Measurements from ENCODE around the gene C13orf46.
A peak's percentile ranks its signal among the peaks of the same experiment; 100 is the strongest.
"Not testable (repeated sequence)": the region's sequence is repeated elsewhere in the genome, so short reads cannot be mapped to it uniquely, and the experiment has no call there.

C13orf46 gene

DNA sequence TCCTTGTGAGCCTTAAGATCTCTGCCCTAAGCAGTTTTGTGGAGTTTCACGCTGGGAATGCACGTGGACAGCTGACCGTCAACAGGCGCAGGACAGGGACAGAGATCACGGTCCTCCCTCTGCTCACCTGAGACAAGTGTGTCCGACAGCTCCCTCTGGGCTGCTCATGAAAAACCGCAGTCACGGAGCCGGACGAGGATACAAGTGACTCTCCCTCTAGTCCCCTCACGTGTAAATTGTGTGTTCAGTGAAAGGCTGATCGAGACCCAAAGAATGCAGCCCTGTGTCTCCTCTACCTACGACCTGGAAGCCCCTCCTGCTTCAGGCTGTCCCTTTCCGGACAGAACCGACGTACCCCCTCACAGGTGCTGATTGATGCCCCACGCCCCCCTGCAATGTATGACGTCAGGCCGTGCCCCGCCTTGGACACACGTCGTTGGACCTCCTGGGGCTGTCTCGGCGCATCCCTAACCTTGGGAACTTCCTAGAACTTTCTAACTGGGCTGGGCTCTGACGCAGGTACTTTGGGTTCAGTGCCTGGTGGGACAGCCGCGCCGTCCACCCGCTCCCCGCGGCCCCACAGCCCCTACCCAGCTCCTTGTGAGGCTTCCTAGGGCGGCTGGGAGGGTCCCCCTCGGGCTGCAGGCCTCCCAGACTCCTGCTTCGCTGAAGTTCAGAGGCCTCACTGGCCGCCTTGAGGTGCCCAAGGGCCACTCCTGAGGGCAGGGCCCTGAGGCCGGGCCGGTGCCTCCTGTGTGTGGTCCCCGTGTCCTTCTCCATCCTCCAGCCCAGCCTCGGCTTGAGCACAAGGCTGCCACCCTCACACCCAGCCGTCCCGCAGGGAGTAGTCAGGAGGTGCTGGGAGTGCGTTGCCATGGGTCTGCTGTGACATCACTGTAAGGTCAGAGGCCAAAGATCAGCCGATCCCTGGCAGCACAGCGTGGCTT lies at the start of gene C13orf46:
Gene C13orf46, minus strand, starts transcription at position 859 of the 947 bp plus-strand sequence. Its CDS starts 79 bp downstream, at position 780.
- DNase-seq: no peak

DNA sequence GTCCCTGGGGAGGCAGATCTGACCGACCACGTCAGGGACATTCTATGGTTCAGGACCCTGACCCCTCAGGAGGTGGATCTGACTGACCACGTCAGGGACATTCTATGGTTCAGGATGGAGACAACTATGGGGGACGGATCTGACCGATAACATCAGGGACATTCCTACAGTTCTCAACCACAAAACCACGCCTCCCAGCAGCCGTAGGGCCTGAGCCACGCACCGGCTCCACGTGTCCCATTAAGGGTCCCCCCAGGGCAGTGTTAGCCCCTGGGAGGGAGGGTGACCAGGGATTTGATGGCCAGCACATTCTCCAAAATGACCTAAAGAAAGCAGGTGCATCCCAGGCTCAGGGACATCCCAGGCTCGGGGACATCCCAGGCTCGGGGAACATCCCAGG lies 49.0 kb upstream of the C13orf46 start:
- no peak for DNase-seq

DNA sequence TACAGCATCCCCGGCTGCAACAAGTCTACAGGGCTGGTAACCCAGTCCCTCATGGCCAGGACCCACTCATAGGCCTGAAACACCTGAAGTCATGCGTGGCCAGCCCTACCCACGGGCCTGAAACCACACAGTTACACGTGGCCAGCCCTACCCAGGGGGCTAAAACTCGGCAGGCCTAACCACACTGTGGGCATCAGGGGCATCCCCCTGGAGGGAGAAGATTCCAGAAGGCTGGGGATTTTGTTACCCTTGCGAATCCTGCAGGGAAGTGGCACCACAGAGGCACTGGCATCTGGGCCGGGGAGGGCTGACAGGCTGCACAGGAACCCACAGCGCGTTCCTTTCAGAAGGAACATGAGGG lies 48.4 kb upstream of the C13orf46 start:
- no peak for DNase-seq

DNA sequence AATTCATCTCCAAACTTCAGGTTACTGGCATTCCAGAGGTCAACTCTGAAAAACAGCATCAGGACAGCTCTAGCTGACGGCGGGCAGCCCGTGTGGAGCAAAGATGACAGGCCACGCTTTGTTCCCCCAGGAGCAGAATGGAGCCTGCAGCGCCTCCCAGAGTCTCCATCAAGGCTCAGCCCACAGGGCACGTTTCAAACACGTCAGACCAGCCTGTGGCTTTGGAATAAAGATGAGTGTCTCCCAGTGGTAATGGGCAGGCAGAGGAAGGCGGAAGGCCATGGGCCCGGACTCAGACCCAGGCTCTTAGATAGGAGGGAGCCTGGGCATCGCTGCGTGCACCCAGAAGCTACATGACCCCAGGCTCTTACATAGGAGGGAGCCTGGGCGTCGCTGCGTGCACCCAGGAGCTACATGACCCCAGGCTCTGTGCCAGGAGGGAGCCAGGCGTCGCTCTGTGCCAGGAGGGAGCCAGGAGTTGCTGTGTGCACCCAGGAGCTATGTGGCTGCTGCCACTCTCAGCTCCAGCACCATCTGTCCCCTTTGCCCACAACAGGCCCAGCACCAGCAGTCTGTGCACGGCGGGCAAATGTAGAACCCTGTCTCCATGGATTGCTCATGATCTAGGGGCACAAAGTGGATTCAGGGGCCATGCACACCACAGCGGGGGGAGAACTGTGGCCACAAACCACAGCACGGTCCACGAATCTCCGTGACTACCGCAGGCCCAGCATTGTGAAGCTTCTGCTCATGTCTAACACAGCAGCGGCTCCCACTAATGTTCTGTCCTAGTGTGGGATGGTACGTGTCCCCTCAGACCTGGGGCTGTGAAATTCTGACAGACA lies 47.8 kb upstream of the C13orf46 start:
- no peak for DNase-seq

DNA sequence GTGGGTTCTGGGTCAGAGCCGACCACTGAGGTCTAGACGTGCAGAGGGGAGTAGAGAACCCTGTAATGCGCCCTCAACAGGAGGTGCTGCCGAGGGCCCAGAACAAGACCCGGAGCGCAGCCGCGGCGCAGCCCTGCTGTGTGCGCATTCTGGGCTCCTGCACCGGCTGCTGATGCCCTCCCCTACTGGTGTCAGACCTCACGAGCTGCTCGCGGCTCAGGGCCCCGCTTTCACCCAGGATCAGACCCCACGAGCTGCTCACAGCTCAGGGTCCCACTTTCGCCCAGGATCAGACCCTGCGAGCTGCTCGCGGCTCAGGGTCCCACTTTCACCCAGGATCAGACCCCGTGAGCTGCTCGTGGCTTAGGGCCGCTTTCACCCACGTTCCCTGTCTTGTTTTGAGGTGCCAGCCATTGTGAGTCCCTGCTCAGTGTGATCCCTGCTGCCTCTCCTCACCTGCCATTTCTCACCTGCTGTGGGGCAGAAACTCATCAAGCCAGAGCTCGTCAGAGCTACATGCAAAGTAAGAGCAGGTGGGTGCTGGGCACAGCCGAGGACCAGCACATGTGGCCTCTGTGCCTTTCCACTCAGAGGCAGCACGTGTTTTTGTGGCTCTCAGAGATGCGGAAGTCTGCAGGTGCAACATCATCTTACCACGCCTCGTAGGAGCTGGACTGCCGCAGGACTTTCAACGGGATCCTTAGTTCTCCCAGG lies 47.0 kb upstream of the C13orf46 start:
- no peak for DNase-seq

DNA sequence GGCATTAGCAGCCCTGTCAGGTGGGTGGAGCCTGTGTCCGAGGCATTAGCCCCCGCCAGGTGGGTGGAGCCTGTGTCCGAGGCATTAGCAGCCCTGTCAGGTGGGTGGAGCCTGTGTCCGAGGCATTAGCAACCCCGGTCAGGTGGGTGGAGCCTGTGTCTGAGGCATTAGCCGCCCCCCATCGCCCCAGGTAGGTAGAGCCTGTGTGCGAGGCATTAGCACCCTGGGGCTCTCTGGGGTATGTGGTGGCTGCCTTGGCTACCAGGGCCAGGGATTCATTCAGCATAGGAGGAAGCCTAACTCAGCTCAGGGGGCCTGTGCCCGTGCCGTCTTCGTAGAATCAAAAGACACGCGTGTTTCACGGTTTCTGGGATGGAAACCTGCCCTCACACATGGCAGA lies 46.3 kb upstream of the C13orf46 start:
- DNase-seq: not testable (repeated sequence)

DNA sequence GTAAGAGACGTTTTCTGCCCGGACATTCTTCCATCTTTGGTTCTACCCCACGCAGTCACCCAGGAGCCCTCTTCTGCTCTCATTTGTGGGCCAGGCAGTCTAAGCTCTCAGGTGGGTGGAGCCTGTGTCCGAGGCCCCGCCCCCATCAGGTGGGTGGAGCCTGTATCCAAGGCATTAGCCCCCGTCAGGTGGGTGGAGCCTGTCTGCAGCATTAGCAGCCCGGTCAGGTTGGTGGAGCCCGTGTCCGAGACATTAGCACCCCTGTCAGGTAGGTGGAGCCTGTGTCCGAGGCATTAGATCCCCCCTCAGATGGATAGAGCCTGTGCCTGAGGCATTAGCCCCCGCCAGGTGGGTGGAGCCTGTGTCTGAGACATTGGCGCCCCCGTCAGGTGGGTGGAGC lies 45.5 kb upstream of the C13orf46 start:
- DNase-seq: peak; percentile 59

DNA sequence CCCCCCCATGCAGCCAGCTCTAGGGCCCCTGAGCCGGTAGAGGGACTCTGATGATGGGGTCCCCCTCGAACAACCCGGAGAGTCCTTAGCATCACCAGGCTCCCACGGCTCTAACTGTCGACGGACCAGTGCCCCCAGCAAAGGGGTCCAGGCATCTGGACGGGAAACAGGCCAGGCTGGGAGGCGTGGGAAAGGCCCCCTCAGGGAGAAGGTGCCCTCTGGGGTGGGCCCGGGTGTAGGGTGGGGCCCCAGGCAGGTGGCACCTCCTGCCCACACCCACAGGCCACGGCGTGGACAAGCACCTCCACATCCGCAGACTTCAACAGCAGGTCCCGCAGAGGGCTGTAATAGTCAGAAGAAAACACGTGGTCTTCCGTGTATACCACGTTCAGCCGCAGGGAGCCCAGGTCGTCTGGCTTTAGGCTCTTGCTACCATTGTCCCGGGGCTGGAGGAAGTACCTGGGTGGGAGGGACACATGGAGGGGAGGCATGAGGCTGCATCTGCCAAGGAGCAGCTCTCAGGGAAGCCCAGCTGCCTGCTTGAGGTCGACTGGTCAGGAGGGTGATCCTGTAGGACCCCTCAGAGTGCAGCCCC lies 44.7 kb upstream of the C13orf46 start:
- no peak for DNase-seq

DNA sequence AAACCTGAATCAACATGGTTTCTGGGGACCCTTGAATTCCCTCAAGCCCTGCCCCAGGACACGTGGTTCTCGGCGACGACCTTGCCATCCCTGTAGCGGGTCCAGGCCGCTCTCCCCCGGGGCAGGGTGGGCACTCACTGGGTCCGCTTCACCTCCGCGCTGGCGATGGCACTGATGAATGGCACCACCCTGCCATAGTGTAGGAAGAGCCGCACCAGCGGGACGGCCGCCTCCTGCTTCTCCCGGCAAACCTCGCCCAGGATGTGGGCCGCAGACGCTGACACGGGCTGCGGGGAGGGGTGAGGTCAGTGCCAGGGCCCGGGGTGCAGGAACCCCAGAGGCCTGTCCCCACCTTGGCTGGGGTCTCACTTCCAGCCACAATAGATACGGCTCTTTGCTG lies 44.1 kb upstream of the C13orf46 start:
- DNase-seq: no peak

DNA sequence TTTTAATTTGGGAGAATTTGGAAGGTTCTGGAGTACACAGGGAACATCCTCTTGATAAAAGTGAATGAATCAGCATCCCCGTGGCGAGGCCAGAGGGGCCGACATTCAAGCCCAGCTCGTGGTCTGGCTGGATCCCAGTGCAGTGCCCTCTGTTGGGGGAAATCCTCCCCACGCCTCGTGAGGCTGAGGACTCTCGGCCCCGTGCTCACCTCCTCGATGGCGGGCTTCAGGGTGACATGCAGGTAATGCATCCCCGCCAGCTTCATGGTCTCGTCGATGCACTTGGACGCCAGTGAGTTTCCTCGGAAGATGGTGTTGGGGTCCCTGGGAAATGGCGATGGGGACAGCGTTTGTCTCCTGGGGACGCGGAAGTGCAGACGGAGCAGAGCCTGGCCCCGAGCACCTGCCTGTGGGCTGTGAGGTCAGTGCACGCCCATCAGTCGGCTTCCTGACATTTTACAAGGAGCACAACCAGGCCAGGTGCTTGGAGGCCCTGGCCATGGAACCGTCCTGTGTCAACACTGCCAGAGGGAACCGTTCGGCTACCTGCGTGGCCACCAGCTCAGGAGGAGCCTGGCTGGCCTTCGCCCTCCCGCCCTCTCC lies 43.3 kb upstream of the C13orf46 start:
- no peak for DNase-seq

DNA sequence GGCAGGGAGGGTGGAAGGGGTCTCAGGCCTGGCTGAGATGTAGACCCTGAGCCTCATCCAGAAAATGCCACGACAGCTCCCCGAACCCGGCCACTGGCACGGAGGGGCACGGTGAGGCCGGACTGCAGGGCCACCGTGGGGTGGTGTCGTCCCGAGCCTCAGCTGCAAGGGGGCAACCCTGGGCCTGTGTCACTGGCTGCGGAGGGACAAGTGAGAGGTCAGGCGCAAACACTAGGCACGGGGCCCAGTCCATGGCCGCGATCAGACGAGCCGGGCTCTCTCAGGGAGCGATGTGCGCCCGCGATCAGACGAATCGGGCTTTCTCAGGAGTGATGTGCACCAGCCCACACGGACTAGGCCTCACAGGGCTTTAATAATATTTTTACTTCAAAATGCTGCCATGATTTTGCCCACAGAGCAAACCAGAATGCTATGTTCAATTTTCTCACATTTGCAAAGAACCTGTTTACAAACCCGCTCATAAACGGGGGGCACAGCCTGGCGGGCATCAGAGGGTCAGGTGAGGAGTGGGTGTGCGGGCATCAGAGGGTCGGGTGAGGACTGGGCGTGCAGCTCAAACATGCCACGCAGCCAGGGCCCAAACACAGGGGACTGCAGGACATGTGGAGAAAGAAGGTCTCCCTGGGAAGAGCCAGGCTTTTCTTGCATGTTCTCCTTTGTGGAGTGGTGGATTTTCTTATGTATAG lies 42.6 kb upstream of the C13orf46 start:
- no peak for DNase-seq

DNA sequence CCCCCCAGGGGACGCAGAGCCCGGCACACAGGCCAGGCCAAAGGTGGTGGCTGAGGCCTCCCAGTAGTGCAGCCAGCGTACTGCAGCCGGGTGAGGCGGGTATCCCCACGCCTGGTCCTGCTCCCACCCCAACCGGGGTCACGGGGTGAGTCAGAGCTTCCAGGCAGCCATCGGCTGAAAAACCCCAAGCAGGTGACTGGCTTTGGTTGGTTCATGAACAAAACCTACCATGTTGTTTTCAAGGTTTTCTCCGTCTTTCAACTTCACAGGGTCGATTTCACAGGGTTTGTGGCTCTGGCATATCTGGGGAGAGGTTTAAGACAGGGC lies 42.1 kb upstream of the C13orf46 start:
- DNase-seq: no peak

DNA sequence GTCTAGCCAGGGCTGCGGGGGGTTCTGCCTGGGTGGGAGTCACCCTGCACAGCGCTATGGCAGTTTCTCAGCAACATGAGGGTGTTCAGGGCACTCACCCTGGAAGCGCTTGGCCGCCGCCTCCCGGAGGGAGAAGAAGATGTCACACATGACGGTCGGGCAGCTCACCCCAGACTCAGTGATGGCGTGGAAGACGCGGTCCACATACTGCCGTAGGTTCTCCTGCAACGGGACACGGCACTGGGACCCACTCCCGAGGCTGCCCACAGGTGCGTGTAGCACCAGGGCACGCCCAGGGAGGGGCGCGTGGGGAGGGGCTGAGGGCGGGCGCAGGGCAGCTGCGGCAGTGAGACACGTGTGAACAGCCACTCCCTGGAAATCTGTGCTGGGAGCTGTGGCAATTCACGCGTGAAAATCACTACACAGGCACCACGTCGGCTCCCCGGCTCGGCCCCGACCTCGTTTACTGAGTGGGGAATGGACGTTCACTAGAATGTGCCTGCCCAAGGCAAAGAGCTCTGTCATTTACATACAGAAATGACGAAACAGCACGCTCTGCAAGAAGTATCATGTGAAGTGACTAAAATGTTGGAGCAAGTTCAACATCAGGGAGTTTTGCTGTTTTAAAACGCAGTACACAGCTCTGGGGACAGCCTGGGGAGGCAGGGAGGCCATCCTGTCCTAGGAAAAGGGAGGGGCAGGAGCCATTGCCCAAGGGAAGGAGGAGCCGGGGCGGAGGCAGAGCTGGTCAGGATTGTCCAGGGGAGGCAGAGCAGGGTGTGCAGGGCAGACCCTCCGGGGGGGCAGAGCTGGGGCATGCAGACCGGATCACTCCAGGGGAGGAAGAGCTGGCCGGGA lies 41.5 kb upstream of the C13orf46 start:
- DNase-seq: no peak

DNA sequence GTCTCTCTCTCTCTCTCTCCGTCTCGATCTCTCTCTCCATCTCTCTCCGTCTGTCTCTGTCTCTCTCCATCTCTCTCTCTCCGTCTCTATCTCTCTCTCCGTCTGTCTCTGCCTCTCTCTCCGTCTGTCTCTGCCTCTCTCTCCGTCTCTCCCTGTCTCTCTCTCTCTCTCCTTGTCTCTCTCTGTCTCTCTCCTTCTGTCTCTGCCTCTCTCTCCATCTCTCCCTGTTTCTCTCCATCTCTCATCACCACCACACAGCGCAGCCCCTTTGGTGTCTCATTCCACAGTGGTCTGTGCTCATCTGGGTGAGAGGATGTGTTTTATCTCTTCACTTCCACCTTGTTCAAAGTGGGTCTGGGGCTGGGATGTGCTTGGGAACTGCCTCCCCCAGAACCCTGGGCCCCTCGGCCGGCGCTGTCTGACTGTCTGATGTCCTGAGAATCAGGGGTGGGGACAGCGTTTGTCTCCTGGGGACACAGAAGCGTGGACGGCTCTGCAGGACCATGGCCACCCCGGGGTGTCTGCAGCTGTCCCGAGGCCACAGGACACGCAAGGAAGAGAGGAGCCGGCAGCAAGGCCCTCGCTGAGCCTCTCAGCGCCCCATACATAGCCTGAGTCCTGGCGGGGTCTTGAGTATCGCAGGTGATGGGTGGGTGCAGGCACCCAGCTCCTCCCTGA lies 40.2 kb upstream of the C13orf46 start:
- no peak for DNase-seq

DNA sequence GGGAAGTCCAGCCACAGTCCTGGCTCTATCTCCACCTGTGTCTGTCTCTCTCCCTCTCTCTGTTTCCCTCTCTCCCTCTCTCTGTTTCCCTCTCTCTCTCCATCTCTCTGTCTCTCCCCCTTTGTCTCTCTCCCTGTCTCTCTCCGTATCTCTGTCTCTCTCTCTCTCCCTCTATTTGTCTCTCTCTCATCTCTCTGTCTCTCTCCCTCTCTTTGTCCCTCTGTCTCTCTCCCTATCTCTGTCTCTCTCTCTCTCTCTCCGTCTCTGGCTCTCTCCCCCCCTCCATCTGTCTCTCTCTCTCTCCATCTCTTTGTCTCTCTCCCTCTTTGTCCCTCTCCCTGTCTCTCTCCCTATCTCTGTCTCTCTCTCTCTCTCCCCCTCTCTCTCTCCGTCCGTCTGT lies 39.5 kb upstream of the C13orf46 start:
- no peak for DNase-seq

DNA sequence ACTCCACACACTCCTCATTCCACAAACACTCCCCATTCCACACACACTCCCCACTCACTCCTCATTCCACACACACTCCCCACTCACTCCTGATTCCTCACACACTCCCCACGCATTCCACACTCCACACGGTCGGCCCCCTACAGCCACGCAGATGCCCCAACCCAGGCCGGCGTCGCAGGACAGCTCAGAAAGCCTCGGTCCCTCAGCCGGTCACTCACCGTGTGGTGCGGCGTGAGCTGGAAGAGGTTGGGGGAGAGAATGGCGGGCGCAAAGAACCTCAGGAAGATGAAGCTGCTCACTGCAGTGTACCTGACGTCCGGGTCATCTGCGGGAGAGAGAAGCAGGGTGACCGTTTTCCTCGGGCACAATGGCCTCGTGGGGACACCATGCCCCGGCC lies 39.0 kb upstream of the C13orf46 start:
- DNase-seq: no peak

DNA sequence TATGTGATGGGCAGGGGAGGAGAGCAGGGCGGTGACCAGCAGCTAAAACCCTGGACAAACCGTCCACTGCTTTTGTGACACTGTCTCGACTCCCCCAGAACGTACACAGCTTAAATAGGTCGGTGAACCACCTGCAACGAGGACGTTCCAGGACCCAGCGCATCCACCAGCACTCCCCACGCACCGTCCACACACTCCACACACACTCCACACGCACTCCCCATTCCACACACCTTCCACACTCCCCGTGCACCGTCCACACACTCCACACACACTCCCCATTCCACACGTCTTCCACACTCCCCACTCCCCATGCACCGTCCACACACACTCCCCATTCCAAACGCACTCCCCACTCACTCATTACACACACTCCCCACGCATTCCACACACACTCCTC lies 38.3 kb upstream of the C13orf46 start:
- DNase-seq: no peak

DNA sequence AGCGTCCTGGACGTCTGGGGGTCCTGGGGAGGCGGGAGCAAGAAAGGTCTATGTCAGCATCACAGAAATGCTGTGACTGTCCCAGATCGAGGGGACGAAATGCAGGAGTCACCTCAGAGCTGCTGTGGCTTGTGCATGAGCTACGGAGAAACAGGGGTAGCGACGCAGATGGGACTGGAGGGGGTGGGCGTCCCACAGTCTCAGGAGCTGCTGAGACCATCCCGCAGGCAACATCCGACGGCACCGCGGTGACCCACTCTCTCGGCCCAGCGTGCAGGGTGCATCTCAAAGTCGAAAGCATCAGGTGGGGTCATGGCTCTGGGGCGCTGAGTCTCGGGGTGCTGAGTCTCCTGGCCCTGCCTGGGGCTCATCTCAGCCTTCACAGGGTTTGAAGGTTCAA lies 37.4 kb upstream of the C13orf46 start:
- no peak for DNase-seq

DNA sequence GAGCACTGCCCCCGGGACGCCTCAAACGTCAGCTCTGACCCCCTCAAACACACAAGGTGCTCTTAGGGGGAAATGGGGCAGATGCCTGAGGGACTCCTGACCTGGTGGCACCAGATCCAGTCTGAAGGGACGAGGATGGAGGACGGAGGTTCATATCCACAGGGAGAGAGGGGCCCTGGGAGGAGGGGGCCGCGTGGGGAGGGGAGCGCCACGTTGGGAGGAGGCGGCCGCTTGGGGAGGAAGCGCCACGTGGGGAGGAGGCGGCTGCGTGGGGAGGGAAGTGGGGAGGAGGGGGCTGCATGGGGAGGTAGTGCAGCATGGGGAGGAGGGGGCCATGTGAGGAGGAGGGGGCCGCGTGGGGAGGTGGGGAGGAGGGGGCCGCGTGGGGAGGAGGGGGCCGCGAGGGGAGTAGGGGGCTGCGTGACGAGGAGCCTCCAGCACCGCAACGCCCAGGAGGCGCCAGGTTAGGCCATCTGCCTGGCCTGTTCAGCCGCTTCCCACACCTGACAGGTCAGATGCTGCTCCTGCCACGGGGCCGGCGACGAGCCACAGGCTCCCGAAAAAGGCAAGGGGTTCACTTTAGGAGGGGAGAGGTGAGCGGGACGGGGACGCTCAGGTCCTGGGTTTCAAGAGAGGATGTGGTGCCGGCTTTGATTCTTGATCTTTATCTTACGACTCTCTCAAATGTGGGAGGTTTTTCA lies 36.7 kb upstream of the C13orf46 start:
- DNase-seq: peak; percentile 24
